GM18505 (cell line): ENCODE data around the gene AGAP1.

ENCODE experiments used
- ATAC-seq: cut with Tn5 transposase; IDR thresholded peaks from one replicate; pipeline ENCODE4 v1.9.1; 2021; ENCODE audit not compliant: unreplicated experiment
- POLR2A ChIP-seq: IDR thresholded peaks from 4 replicates; pipeline ENCODE4 v1.6.1; 2011; ENCODE audit warnings: borderline replicate concordance; ENCODE audit not compliant: insufficient read depth, insufficient read length; ENCODE audit errors: extremely low read depth

Gene AGAP1

GRCh38 chr2:235536711-235537110 is 42.9 kb downstream of the AGAP1 start:
- TF ChIP-seq POLR2A: no peak
- ATAC-seq: no peak

GRCh38 chr2:235537186-235537585 is 43.3 kb downstream of the AGAP1 start:
- no peak for ATAC-seq
- TF ChIP-seq POLR2A: no peak

GRCh38 chr2:235537587-235537986 is 43.7 kb downstream of the AGAP1 start:
- no peak for TF ChIP-seq POLR2A
- no peak for ATAC-seq

- ATAC-seq: no peak
- no peak for TF ChIP-seq POLR2A
Measured at GRCh38 chr2:235538144-235538639, 44.3 kb downstream of the AGAP1 start.

GRCh38 chr2:235538981-235539380 is 45.1 kb downstream of the AGAP1 start:
- no peak for ATAC-seq
- no peak for TF ChIP-seq POLR2A

- no peak for ATAC-seq
- TF ChIP-seq POLR2A: no peak
Measured at GRCh38 chr2:235539773-235540172, 45.9 kb downstream of the AGAP1 start.

- no peak for TF ChIP-seq POLR2A
- no peak for ATAC-seq
Measured at GRCh38 chr2:235541016-235541415, 47.2 kb downstream of the AGAP1 start.

GRCh38 chr2:235541838-235542549 is 48.2 kb downstream of the AGAP1 start:
- no peak for TF ChIP-seq POLR2A
- no peak for ATAC-seq

- no peak for ATAC-seq
- TF ChIP-seq POLR2A: no peak
Measured at GRCh38 chr2:235542733-235543127, 48.9 kb downstream of the AGAP1 start.

GRCh38 chr2:235543128-235543750 is 49.4 kb downstream of the AGAP1 start:
- no peak for TF ChIP-seq POLR2A
- no peak for ATAC-seq

- no peak for ATAC-seq
- TF ChIP-seq POLR2A: no peak
Measured at GRCh38 chr2:235543851-235544688, 50.2 kb downstream of the AGAP1 start.

GRCh38 chr2:235544689-235544969 is 50.8 kb downstream of the AGAP1 start:
- no peak for TF ChIP-seq POLR2A
- ATAC-seq: no peak

- no peak for TF ChIP-seq POLR2A
- ATAC-seq: no peak
Measured at GRCh38 chr2:235545339-235546150, 51.7 kb downstream of the AGAP1 start.
